Esophagus muscularis mucosa (tissue), 3 donors: ENCODE data around the gene PTPN4.

Experiments used
- POLR2A ChIP-seq: fragments of 450-650 bp; IDR thresholded peaks from one replicate; pipeline ENCODE4 v1.6.1; 2017; ENCODE audit warnings: antibody characterized with exemption, moderate library complexity, mild to moderate bottlenecking, low read depth
- POLR2AphosphoS5 ChIP-seq, 2 donors: sonication (generic); formaldehyde crosslinking; IDR thresholded peaks; one replicate each; pipeline ENCODE4 v1.6.1; 2017; ENCODE audit warnings: antibody characterized with exemption in 2 of 2
- TF ChIP-seq, protein P1 (sequence below), 3 experiments: fragments of 200-600 bp in 2 of 3; fragments of 450-650 bp in 1 of 3; sonication (generic) in 2 of 3; IDR thresholded peaks; one replicate each; pipeline ENCODE4 v1.5.1; 2017 to 2019; ENCODE audit warnings: antibody characterized with exemption in 3 of 3, mild to moderate bottlenecking in 2 of 3, moderate library complexity in 1 of 3

DNA sequence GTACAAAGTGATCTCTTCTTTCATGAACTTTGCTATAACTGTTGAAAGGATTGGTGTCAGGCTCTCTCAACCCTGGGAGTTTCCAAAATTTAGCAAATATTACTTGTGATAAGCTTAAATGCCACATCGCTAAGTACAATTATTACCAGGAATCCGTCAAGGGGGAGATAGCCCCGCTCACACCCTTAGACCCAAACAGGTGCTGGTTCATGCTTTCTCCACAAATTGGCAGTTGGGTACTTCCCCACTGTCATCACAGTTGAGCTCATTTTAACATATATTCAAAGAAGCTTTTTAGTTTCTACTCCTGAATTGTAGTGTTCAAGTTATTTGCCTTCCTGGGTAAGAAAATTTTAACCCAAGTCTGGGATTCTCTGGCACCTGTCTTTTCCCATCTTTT lies 223.4 kb downstream of the PTPN4 start:
- TF ChIP-seq POLR2A (no peak), POLR2AphosphoS5 (IDR thresholded peaks at IDR 0.05) (no peak)
- TF ChIP-seq, protein P1, sequence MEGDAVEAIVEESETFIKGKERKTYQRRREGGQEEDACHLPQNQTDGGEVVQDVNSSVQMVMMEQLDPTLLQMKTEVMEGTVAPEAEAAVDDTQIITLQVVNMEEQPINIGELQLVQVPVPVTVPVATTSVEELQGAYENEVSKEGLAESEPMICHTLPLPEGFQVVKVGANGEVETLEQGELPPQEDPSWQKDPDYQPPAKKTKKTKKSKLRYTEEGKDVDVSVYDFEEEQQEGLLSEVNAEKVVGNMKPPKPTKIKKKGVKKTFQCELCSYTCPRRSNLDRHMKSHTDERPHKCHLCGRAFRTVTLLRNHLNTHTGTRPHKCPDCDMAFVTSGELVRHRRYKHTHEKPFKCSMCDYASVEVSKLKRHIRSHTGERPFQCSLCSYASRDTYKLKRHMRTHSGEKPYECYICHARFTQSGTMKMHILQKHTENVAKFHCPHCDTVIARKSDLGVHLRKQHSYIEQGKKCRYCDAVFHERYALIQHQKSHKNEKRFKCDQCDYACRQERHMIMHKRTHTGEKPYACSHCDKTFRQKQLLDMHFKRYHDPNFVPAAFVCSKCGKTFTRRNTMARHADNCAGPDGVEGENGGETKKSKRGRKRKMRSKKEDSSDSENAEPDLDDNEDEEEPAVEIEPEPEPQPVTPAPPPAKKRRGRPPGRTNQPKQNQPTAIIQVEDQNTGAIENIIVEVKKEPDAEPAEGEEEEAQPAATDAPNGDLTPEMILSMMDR (IDR thresholded peaks at IDR 0.05) = no peak
